SIG-M5 (cell line): ENCODE results near the gene PARD3.
"Not testable (repeated sequence)": the region's sequence is repeated elsewhere in the genome, so short reads cannot be mapped to it uniquely, and the experiment has no call there.

Source experiments
- DNase-seq: peaks from one replicate; lab custom pipeline; 2025; lab: John Stamatoyannopoulos, UW

The PARD3 gene

DNA sequence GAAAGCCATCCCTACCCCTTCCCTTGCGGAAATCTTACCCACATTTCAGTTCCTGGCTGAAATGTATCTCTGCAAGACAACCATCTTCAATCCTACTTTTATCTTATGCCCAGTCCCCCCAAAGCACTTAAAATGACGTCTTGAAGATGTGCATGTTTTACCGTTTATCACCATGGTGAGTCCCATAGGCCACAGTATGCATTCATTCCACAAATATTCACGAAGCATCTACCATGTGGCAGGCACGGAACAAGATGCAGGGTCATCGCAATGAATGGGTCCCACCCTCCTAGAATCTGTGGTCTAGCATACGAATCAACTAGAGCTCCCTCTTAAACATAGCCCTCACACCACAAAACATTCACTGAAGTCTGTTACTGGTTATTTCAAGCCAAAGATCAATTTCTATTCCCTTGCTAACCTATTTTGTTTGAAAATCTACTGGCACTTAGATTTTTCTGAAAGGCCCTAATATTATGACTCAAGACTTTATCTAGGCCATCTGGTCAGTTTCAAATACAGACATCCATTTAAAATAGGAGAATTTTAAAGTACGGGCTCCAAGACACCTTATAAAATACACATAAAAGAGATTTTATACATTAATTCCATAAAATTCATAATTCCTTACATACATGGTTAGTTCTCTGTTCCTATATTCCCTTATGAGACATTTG, 99.4 kb downstream of the PARD3 start:
- DNase-seq: no peak

DNA sequence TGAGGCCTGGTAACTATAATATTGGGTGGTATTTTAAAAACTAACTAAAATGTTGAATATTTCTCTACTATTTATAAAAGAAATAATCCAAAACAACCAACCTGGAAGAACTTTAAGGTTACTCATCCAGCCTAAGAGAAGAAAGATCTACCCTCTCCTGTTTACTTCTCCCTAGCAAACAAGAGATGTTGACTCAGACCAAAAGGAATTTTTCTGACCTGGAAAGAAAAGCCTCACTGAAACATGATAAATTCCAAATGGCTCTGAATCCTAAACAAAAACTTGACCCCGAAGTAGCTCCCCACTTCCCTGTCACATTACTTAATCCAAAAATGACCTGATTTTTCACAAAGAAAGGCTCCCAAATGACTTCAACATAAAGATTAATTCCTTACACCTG, 101.2 kb downstream of the PARD3 start:
- no peak for DNase-seq

DNA sequence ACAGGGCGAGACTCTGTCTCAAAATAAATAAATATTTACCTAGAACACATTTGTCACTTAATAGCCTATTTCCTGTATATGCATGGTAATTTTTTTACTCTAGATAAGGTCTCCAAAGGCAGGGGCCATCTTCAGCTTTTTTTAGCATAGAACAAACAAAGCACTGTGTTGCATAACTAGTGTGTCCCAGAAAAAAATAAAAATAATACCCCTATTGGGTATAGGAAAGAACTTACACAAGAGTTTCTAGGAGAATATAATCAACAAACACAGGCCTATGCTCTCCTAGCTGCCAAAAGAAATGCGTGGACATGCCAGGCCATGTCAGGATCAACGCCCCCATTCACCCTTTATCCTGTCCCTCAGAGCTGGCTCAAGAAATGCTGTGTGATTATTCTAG, 103.6 kb downstream of the PARD3 start:
- no peak for DNase-seq

DNA sequence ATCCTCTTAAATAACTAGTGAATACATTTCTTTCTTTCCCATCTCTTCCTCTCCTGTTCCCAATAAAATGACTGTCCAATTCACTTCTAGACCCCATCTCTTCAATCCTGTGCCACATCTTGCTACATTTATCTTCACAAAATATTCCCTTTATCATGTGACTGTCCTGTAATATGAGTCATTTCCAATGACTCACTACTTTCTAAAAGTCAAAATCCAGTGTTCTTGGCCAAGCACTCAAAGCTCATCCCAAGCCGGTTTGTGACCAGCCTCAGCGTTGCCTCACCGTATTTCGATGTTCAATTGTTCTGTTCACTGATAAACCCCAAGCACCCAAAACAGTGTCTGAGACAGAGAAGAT, 104.7 kb downstream of the PARD3 start:
- DNase-seq: no peak

DNA sequence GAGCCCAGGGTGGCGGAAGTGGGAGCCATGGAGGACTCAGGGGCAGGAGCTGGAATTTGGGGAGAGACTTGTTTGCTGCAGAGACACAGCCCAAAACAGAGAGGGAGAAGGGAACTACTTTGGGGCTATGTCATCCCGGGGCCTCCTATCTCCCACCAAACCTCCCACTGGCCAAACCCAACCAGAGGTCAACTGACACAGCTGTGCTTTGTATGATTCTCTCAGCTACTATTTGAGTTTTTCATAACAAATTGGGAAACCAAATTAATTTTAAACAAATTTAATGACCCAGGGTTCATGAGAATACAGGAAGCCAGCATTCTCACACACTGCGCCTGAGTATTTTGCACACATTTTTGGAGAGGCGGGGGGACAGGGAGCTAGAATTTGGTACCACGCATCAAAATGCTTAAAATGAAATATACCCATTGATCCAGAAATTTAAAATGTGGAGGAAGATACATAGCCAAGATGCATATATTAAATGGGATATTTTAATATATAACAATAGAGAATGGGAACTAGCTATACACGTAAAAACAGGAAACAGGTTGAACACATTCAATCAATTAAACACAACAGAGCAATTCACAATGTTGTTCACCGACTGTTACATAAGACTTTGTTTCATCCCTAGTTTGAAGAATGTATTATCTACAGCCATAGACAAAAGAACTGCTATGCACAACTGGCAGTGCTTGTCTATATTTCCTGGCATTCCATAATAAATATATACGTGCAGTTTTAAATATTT, 105.3 kb downstream of the PARD3 start:
- no peak for DNase-seq

DNA sequence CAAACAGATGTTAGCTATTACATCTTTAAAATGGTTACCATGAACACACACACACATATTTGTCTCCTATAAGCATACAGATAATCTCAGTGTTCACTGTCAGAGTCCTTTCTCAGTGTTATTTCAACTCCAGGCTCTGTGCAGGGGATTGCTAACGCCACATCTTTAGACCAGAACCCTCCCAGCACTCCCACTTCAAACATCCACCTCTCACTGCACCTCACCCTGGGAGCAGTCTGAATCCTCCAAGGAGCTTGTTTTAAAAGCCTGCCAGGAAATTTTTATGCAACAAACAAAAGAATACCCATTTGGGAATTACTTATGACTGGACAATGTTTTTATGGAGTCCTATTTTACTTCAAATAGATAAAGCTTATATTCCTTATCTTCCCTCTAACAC, 107.4 kb downstream of the PARD3 start:
- no peak for DNase-seq

DNA sequence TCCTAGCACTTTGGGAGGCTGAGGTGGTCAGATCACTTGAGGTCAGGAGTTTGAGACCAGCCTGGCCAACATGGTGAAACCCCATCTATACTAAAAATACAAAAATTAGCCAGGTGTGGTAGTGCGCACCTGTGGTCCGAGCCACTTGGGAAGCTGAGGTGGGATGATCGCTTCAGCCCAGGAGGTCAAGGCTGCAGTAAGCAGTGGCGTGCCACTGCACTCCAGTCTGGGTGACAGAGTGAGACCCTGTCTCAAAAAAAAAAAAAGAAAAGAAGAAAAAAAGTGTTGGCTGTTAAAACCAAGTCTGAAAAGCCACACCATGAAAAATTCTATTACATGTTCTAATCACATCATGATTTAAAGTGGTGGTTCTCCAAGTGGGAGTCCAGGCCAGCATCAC, 108.1 kb downstream of the PARD3 start:
- DNase-seq: not testable (repeated sequence)

DNA sequence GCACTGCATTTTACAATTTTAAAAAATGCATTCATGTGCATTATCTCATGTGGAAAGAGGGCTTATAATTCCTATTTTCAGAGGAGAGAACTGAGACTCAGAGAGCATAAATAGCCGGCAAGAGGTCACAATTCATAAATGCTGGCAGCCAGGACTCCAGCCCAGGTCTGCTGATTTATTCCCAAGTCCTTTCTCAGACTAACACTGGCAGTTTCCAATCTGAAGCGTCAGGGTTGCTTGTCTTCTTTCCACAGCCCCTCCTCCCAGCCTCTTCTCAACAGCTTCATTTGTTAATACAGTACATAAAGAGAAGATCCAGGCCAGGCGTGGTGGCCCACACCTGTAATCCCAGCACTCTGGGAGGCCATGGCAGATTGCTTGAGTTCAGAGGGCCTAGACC, 108.9 kb downstream of the PARD3 start:
- no peak for DNase-seq

DNA sequence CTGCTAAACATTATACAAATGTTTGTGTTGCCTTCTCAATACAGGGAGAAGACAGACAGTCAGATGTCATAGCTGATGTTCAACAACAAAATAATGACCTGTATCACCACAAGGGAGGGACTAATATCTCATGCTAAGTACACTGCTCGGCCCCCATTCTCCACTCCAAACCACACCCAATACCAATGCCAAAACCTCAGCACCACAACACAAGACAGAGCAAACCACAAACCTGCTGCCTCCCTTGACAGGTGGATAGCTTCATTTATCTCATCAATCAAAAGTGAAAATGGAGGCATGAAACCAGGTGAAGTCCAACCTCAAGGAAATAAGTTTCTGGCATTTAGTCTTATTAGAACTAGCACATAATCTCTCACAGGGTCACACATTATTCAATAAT, 109.5 kb downstream of the PARD3 start:
- no peak for DNase-seq

DNA sequence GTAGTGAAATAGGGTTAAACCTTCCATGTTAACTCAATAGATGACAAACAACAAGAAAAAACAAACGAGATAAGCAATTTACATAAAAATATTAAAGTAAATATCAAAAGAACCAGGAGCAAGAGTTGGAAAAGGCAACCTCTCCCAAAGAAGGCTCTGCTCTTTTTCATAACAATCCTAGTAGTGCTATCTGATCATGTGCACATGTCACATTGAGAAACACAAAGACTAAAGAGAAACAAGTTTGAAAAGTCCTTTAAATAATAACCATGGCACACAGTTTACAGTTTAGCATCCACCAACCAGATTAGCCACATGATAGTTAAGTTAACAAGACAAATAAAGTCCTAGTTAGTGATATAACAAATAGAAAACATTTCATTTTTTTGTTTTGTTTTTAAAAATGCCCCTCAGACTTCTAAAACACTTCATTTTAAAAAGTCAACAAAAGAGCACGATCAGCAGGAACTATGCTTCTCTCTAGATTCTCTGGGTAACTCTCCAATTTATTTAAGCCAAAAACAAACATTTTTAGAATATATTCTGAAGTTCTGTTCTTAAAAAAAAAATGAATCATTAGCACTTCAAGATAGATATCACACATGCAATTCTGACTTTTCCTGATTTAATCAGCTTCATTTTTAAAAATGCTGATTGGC, 110.4 kb downstream of the PARD3 start:
- DNase-seq: no peak

DNA sequence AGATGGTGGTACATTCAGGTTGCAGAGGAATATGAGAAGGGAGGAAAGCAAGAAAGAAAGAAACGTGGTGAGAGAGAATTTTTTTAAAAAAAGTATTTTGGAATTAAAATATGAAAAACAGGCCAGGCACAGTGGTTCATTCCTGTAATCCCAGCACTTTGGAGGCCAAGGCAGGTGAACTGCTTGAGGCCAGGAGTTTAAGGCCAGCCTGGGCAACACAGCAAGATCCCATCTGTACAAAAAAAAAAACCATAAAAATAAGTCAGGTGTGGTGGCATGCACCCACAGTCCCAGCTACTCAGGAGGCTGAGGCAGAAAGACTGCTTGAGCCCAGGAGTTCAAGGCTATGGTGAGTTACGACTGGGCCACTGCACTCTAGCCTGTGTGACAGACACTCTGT, 112.1 kb downstream of the PARD3 start:
- DNase-seq: no peak

DNA sequence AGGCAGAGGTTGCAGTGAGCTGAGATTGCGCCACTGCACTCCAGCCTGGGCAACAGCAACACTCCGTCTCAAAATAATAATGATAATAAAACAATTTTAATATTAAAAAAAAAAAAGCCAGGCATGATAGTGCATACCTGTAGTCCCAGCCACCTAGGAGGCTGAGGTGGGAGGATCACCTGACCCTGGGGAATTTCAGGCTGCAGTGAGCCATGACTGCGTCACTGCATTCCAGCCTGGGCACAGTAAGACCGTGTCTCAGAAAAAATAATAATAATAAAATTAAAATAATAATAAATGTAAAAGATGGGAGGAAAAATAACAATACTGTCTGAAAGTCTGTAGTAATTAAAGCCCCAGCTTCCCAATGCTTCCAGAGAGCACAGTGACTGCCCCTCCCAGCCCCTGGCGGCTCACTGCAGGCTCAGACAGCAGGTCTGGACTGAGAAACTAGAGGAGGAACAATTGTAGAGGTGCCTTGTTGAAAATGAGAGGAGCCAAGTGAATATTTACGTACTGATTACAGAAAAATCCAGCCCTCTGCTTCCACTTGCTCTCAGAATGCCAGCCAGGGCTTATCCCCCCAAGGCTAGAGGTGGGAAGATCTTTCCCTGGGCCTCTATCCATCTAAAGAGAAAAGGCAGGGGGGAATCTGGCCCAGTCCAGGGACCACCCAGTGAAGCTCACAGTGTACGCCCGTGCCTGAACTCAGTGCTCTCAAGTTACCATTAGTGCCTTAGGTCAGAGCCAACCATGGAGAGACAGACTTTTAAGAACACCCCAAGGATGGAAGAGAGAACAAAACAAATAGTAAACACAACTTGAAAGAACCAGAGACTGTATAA, 112.8 kb downstream of the PARD3 start:
- DNase-seq: no peak

DNA sequence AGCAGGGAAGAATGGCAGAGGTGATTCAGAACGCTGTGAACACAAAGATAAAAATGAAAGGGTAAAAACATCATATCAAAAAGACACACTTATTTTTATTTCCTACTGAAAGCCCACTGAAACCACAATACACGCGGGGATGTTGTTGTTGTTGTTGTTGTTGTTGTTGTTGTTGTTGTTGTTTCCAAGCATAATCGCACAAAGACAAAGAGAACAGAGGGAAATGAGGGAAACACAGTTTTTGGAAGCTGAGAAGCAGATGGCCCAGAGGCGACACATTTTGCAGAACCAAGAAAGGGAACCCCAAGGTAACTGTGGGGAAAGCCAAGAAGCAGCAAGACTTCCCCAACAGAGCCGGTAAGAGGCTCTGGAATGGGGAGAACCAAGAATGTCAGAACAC, 113.9 kb downstream of the PARD3 start:
- DNase-seq: no peak

DNA sequence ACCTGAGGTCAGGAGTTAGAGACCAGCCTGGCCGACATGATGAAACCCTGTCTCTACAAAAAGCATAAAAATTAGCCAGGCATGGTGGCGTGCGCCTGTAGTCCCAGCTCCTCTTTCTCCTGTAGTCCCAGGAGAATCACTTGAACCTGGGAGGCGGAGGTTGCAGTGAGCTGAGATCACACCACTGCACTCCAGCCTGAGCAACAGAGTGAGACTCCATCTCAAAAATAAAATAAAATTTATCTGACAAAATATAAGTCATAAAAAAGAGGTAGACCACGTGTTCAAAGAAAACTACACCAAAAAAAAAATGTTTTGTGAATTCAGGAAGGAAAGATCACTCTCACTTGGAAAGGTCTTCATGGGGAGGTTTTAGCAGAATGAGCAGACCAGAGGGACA, 114.3 kb downstream of the PARD3 start:
- DNase-seq: not testable (repeated sequence)

DNA sequence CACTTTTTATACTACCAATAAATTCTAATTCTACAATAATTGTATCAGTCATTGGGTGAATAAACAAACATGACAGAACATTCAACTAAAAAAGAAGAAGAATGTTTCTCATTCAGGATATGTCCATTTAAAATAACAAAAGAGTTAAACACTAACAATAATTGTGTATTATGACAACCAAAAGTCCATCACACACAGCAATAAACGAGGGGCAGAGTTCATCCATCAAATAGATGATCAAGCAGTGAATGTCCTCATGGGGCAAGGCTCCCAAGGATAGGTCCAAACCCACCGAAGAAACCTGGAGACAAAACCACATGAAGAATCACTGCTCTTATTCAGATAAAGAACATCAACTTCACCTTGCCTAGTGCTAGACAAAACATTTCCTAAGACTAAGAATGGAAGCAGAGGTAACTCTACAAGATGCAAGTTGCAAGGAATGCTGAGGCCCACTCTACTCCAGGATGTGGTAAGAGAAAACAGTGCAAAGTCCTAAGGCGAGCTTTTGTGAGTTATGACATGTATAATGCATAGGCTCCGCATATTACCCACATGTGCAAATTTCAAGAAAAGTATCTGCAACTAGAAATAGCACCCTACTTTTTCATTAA, 115.1 kb downstream of the PARD3 start:
- no peak for DNase-seq

DNA sequence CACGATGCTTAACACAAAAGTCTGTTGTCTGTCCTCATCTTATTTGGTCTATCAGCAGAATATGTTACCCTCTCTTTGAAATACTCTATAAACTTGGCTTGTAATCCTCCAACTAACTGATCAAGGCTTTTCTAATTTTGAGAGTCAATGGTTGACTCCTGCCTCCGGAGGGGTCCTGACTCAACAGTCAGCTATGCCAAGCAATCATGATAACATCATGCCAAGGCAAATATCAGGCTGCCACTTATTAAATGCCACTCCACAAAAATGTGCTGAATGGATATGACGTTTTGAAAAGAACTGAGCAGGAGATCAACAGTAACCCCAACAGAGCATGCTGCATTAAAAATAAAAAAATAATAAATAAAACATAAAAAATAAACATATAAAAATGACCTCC, 116.1 kb downstream of the PARD3 start:
- no peak for DNase-seq

DNA sequence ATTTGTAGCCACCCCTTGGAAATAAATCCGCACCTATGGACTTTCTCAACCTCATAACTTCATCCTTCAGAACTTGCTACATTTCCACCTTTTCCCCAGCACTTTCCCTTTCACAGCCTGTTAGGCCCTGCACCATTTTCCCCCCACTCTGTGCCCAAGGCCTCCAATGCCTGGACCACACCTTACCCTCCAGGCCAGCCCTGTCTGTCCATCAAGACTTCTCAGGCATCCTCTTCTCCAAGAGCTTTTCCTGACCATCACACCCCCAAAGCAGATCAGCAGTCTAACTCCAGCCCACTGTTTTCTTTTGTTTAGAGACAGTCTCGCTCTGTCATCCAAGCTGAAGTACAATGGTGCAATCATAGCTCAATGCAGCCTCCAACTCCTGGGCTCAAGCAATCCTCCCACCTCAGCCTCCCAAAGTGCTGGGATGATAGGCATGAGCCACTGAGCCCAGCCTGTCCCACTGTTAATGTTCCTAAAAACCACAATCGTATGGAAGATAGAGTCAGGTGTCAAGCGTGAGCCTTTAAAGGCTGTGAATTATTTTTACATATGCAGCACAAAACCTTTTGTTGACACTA, 116.8 kb downstream of the PARD3 start:
- no peak for DNase-seq

DNA sequence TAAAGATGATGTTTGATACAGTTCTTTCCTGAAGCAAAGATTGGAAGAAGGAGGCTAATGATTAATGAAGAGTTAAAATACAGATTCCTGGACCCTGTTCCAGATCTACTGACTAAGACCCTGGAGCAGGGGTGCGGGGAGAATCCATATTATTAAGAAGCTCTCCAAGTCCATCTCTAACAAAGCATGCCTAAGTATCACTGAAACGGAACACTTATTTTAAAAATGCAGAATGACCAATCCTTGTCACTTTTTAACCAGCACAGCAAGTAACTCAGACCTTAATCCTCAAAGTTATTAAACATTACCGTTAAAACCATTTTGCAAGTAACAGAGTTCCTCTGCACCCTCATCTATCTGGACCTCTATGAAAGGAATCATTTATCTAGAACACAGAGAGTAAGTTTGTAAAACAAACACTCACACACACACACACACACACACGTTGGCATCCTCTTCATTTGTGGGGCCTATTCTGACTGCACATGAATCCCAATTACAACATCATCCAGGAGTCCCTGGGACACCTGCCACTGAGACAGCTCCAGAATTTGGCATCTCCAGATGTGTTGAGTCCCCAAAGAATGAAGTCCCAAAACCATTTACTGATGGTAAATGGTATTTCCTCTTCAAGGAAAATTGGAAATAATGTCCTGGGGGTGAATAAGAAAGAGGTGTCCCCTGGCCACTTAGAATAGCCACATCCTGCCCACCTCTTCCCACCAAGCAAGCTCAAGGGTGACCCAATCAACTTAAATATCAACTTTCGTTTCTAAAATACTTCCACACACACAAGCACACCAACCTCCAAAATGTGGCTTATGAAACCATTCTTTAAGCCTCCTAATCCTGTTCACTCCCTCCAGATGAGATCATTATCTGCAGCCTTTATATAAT, 117.5 kb downstream of the PARD3 start:
- no peak for DNase-seq

DNA sequence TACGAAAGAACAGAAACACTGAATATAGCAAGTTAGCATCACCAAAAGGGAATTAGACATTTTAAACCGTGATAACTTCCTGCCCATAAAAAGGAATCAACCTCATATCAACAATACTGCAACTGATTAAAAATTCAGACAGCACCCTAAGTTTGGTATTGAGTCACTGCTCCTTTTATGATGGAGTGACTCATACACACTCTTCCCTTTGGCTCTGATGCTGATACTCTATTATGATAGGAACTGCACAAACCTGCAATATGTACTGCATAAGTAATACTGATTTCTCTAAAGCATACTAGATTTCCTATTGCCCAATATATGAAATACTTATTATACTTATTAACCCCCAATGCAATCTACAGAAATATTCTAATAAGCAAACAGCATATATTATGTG, 118.7 kb downstream of the PARD3 start:
- no peak for DNase-seq

DNA sequence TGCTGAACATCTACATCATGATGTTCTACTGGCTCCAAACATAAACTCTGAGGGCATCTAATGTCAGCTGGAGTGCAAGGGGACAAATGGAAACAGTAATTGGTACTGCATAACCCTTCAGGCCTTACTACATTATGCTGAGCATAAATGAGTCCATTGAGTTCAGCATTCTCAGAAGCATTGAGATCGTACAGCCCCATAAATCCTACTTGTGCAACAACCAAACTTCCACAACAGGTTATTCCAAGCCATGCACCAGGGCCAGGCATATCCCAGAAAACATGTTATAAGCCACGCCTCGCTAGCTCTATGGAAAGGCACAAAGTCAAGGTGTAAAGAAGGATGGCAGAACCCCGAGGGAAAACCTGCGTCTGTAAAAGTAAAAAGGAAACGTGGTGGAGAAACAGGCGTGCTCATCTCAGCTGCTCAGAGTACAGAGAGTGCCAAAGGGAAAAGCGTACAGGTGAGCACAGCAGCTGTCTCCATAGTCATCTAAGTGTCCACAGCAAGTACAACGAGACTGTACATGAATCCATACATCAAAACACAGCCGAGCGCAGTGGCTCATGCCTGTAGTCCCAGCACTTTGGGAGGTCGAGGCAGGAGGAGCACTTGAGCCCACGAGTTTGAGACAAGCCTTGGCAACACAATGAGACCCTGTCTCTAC, 124.6 kb downstream of the PARD3 start:
- no peak for DNase-seq
